Neural progenitor cell (in vitro differentiated cells): ENCODE results near the gene QPCT. TPM values are rescaled to one million over a fixed set of nuclear protein-coding genes. Genes with fewer than 3 reads are reported as not detected.
"Not testable (repeated sequence)": the region's sequence is repeated elsewhere in the genome, so short reads cannot be mapped to it uniquely, and the experiment has no call there.

Source experiments
- DNase-seq: peaks from one replicate; pipeline ENCODE4 v3.0.0-alpha.2; 2016; ENCODE audit warnings: low spot score
- H2AFZ ChIP-seq: fragments of 200-600 bp; sonication (generic); replicated peaks from 2 replicates; pipeline ENCODE4 v1.6.1; 2016; ENCODE audit warnings: antibody characterized with exemption
- H3F3A ChIP-seq: fragments of 200-600 bp; sonication (generic); 2 replicates; pipeline ENCODE4 v1.6.1; 2016; ENCODE audit warnings: antibody characterized with exemption, low read depth
- H3K27ac ChIP-seq: fragments of 200-600 bp; sonication (generic); 2 replicates; pipeline ENCODE4 v1.5.1; 2016; ENCODE audit warnings: mild to moderate bottlenecking
- H3K27me3 ChIP-seq: fragments of 200-600 bp; sonication (generic); 2 replicates; pipeline ENCODE4 v1.6.1; 2016; ENCODE audit warnings: mild to moderate bottlenecking, moderate library complexity
- H3K36me3 ChIP-seq: fragments of 200-600 bp; sonication (generic); 2 replicates; pipeline ENCODE4 v1.5.1; 2016
- H3K4me1 ChIP-seq: fragments of 200-600 bp; sonication (generic); 2 replicates; pipeline ENCODE4 v1.6.1; 2016; ENCODE audit warnings: mixed run types
- H3K4me2 ChIP-seq: fragments of 200-600 bp; sonication (generic); 2 replicates; pipeline ENCODE4 v1.6.1; 2016
- H3K4me3 ChIP-seq: fragments of 200-600 bp; sonication (generic); 2 replicates; pipeline ENCODE4 v1.5.1; 2016
- H3K79me2 ChIP-seq: fragments of 200-600 bp; sonication (generic); 2 replicates; pipeline ENCODE4 v1.6.1; 2016; ENCODE audit warnings: low read depth
- H3K9ac ChIP-seq: fragments of 200-600 bp; sonication (generic); 2 replicates; pipeline ENCODE4 v1.6.1; 2016
- H3K9me3 ChIP-seq: fragments of 200-600 bp; sonication (generic); 2 replicates; pipeline ENCODE4 v1.5.1; 2016; ENCODE audit warnings: low read depth
- H4K20me1 ChIP-seq: fragments of 200-600 bp; sonication (generic); 2 replicates; pipeline ENCODE4 v1.6.1; 2016; ENCODE audit warnings: low read depth
- H3K27ac Mint-ChIP-seq: 3 replicates; pipeline ENCODE4 v1.8.0; 2021; ENCODE audit warnings: mixed read lengths
- H3K27me3 Mint-ChIP-seq: 2 replicates; pipeline ENCODE4 v1.8.0; 2022; ENCODE audit warnings: low read depth, mild to moderate bottlenecking, inconsistent platforms, moderate library complexity, mixed read lengths; ENCODE audit not compliant: insufficient read depth
- H3K36me3 Mint-ChIP-seq: 3 replicates; pipeline ENCODE4 v1.8.0; 2021; ENCODE audit warnings: mixed read lengths
- H3K4me1 Mint-ChIP-seq: 3 replicates; pipeline ENCODE4 v1.8.0; 2021; ENCODE audit warnings: mixed read lengths
- H3K4me3 Mint-ChIP-seq: 3 replicates; pipeline ENCODE4 v1.8.0; 2021; ENCODE audit warnings: mild to moderate bottlenecking, moderate library complexity, mixed read lengths
- H3K9me3 Mint-ChIP-seq: 3 replicates; pipeline ENCODE4 v1.8.0; 2020; ENCODE audit warnings: mixed read lengths
- EZH2 ChIP-seq: fragments of 200-600 bp; sonication (generic); IDR thresholded peaks from 2 replicates; pipeline ENCODE4 v1.6.1; 2017; ENCODE audit warnings: antibody characterized with exemption, mild to moderate bottlenecking, moderate library complexity
- EZH2phosphoT487 ChIP-seq: fragments of 200-600 bp; sonication (generic); IDR thresholded peaks from 2 replicates; pipeline ENCODE4 v1.6.1; 2017; ENCODE audit warnings: antibody characterized with exemption
- total RNA-seq: library from RNA; depleted of rRNA; stranded (reverse); fragments of >200 nt; gene quantifications from 2 replicates; pipeline ENCODE4 v1.2.3, GENCODE V29; 2015; ENCODE audit warnings: low replicate concordance
- TF ChIP-seq, protein P1 (sequence below): fragments of 200-600 bp; sonication (generic); IDR thresholded peaks from 2 replicates; pipeline ENCODE4 v1.5.1; 2017; ENCODE audit warnings: antibody characterized with exemption, mild to moderate bottlenecking

The QPCT gene
- total RNA-seq, 1 donor from 2014 or later: not detected

DNA sequence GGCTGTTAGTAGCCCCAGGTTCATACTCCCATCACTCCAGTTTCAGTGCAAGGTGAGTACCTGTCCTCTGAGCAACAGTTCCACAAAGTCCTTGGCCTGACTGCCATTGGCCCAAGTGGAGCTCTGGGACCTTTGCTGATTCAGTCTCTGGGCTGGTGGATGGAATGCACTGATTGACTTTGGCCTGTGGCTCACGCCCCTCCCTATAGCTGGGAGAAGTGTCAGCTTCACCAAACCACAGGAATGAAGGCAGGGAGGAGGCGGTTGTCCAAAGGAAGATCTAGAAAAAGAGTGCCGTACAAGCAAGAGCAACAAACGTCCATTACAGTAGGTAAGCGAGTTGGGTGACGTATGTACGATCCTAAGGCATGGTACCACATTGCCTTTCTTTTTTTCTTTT, 34.0 kb downstream of the QPCT start:
- H3K79me2 ChIP-seq: no peaks in the 10 kb centered on the region
- no peak overlapping the region for H2AFZ ChIP-seq
- peaks cover 19% of the 10 kb centered on the region for H3K4me1 Mint-ChIP-seq
- no peak overlapping the region for H3K4me3 Mint-ChIP-seq
- H3K27ac ChIP-seq: no peak overlapping the region
- H3K27me3 Mint-ChIP-seq: peaks cover 3% of the 10 kb centered on the region
- H3K36me3 Mint-ChIP-seq: no peaks in the 10 kb centered on the region
- H3F3A ChIP-seq: no peaks in the 10 kb centered on the region
- H3K9ac ChIP-seq: no peak overlapping the region
- H3K9me3 ChIP-seq: no peaks in the 10 kb centered on the region
- no peak overlapping the region for H3K27ac Mint-ChIP-seq
- TF ChIP-seq EZH2 (no peak), EZH2phosphoT487 (no peak)
- TF ChIP-seq, protein P1, sequence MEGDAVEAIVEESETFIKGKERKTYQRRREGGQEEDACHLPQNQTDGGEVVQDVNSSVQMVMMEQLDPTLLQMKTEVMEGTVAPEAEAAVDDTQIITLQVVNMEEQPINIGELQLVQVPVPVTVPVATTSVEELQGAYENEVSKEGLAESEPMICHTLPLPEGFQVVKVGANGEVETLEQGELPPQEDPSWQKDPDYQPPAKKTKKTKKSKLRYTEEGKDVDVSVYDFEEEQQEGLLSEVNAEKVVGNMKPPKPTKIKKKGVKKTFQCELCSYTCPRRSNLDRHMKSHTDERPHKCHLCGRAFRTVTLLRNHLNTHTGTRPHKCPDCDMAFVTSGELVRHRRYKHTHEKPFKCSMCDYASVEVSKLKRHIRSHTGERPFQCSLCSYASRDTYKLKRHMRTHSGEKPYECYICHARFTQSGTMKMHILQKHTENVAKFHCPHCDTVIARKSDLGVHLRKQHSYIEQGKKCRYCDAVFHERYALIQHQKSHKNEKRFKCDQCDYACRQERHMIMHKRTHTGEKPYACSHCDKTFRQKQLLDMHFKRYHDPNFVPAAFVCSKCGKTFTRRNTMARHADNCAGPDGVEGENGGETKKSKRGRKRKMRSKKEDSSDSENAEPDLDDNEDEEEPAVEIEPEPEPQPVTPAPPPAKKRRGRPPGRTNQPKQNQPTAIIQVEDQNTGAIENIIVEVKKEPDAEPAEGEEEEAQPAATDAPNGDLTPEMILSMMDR: no peak
- H3K27me3 ChIP-seq: no peaks in the 10 kb centered on the region
- H3K4me1 ChIP-seq: no peaks in the 10 kb centered on the region
- no peak overlapping the region for H3K4me3 ChIP-seq
- no peaks in the 10 kb centered on the region for H3K36me3 ChIP-seq
- no peak for DNase-seq
- H4K20me1 ChIP-seq: no peaks in the 10 kb centered on the region
- H3K4me2 ChIP-seq: no peak overlapping the region
- no peaks in the 10 kb centered on the region for H3K9me3 Mint-ChIP-seq

DNA sequence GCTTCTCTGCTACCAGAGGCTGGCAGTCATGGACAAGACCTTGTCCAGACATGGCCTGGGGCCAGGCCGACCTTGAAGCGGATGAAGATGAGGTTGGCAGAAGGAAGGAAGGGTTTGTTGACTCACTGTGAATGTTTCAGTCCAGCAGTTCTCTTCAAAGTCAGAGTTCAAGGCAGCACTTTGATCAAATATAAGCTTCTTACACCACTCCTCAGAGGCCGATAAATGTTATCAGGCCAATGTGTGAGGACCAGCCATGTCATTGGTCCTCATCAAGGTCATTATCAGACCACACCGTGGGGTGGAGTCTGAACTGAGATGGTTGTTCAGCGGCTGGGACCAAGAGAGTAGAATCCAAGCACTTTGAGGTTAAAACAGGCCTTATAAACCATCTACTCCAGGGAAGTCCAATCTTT, 35.5 kb downstream of the QPCT start:
- H3K27ac ChIP-seq: no peak overlapping the region
- H3K79me2 ChIP-seq: no peaks in the 10 kb centered on the region
- H3K36me3 Mint-ChIP-seq: no peaks in the 10 kb centered on the region
- H3K4me3 Mint-ChIP-seq: no peak overlapping the region
- H3K9ac ChIP-seq: no peak overlapping the region
- H3F3A ChIP-seq: no peaks in the 10 kb centered on the region
- H3K9me3 Mint-ChIP-seq: no peaks in the 10 kb centered on the region
- no peaks in the 10 kb centered on the region for H3K36me3 ChIP-seq
- H3K4me1 Mint-ChIP-seq: peaks cover 18% of the 10 kb centered on the region
- no peak overlapping the region for H3K4me2 ChIP-seq
- TF ChIP-seq EZH2 (no peak), EZH2phosphoT487 (no peak)
- TF ChIP-seq, protein P1: no peak
- H3K4me1 ChIP-seq: no peaks in the 10 kb centered on the region
- H3K27ac Mint-ChIP-seq: no peak overlapping the region
- no peaks in the 10 kb centered on the region for H3K9me3 ChIP-seq
- DNase-seq: no peak
- peaks cover 3% of the 10 kb centered on the region for H3K27me3 Mint-ChIP-seq
- H3K4me3 ChIP-seq: no peak overlapping the region
- no peaks in the 10 kb centered on the region for H3K27me3 ChIP-seq
- no peaks in the 10 kb centered on the region for H4K20me1 ChIP-seq
- no peak overlapping the region for H2AFZ ChIP-seq

DNA sequence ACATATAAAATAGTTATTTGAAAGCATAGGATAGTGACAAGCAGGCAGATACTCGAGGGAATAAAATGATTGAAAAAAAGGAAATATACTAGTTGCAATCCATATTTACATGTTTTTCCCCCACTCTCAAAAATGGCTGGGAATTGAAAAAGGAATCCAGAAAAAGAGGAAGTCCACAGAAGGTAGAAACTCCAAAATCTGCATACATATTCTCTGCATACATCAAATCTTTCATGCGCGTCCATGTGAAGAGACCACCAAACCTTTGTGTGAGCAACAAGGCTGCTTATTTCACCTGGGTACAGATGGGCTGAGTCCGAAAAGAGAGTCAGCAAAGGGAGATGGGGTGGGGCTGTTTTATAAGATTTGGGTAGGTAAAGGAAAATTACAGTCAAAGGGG, 36.4 kb downstream of the QPCT start:
- not testable (repeated sequence) for H3K36me3 ChIP-seq, H3K27me3 Mint-ChIP-seq, H3K36me3 Mint-ChIP-seq, H3K4me1 ChIP-seq, H3K79me2 ChIP-seq, H3K27ac ChIP-seq, H3K4me3 Mint-ChIP-seq, H3K27ac Mint-ChIP-seq, H4K20me1 ChIP-seq, H3K9ac ChIP-seq, H2AFZ ChIP-seq, H3F3A ChIP-seq, H3K4me2 ChIP-seq, H3K9me3 Mint-ChIP-seq, DNase-seq, H3K9me3 ChIP-seq, H3K27me3 ChIP-seq, H3K4me3 ChIP-seq
- H3K4me1 Mint-ChIP-seq: peaks cover 12% of the 10 kb centered on the region

DNA sequence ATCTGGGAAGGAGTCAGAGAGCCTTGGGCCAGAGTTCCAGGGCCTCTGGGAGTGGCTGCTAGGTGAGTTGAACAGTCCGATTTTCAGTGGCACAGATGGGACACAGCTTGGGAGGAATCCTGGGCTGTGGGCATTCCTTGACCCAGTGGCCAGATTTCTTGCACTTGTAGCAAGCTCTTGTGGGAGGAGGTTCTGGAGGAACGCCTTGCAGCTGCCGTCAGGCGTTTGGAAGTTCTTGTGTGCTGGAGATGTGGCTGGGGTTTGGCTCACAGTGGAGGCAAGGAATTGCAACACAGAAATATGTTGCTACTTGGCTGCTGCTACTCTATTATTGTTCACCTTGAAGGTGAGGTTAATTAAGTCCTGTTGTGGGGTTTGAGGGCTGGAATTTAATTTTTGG, 39.8 kb downstream of the QPCT start:
- H3K27ac Mint-ChIP-seq, H3K9me3 Mint-ChIP-seq, H3K27me3 ChIP-seq, H3K4me1 ChIP-seq, H4K20me1 ChIP-seq, H3K4me1 Mint-ChIP-seq, H3K4me2 ChIP-seq, DNase-seq, H3K79me2 ChIP-seq, H3K4me3 Mint-ChIP-seq, H3K27me3 Mint-ChIP-seq, H3K36me3 Mint-ChIP-seq, H3K27ac ChIP-seq, H3K36me3 ChIP-seq, H3K4me3 ChIP-seq, H2AFZ ChIP-seq, H3K9ac ChIP-seq, H3F3A ChIP-seq, H3K9me3 ChIP-seq: not testable (repeated sequence)
